IPS DF 6.9 (cell line): Measurements from ENCODE around the gene KLK15.

Source experiments
- DNase-seq: peaks from one replicate; pipeline ENCODE4 v3.0.0-alpha.2; 2013; ENCODE audit warnings: low read depth, low spot score
- H3K27ac ChIP-seq: one replicate; pipeline ENCODE4 v1.5.1; 2013; ENCODE audit warnings: low read length, control low read depth
- H3K27me3 ChIP-seq: 2 replicates; pipeline ENCODE4 v1.6.1; 2013; ENCODE audit warnings: mild to moderate bottlenecking, low read length; ENCODE audit not compliant: control insufficient read depth, insufficient read depth
- H3K36me3 ChIP-seq: 2 replicates; pipeline ENCODE4 v1.6.1; 2013; ENCODE audit warnings: low read length; ENCODE audit not compliant: control insufficient read depth, insufficient read depth
- H3K4me1 ChIP-seq: 2 replicates; pipeline ENCODE4 v1.6.1; 2013; ENCODE audit warnings: low read length; ENCODE audit not compliant: control insufficient read depth, insufficient read depth
- H3K4me3 ChIP-seq: 2 replicates; pipeline ENCODE4 v1.5.1; 2013; ENCODE audit warnings: mild to moderate bottlenecking, low read length
- H3K9me3 ChIP-seq: 2 replicates; pipeline ENCODE4 v1.6.1; 2013; ENCODE audit warnings: low read length, inconsistent platforms; ENCODE audit not compliant: control insufficient read depth, insufficient read depth
- WGBS: extraction: QIAGEN DNeasy Blood & Tissue Kit; methylation state at CpG from one replicate; pipeline ENCODE4 v1.1.7; 2013; ENCODE audit warnings: mixed read lengths, missing lambda C conversion rate; ENCODE audit not compliant: insufficient read length, insufficient coverage; 5-methylcytosine and 5-hydroxymethylcytosine counted together

KLK15 gene

DNA sequence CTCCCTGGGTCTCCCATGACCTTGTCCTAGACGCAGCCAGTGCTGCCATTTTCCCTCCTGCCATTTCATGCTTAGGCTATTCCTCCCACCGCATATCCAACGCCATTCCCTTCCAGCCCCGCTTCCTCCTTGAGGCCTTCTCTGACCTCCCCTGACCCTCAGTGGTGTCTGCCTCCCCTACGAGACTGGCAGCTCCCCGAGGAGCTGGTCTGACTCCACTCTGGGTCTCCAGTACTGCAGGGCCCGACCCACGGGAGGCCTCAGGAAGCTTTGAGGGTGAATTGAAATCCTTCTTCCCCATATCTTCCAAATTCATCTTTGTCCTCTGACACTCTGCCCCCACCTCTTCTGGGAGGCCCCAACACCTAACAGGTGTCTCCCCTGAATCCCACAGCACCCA lies 708 bp downstream of the KLK15 start:
- no peaks in the 10 kb centered on the region for H3K9me3 ChIP-seq
- no peak for DNase-seq
- peaks cover 2% of the 10 kb centered on the region for H3K4me1 ChIP-seq
- no peaks in the 10 kb centered on the region for H3K27me3 ChIP-seq
- no peak overlapping the region for H3K4me3 ChIP-seq
- no peaks in the 10 kb centered on the region for H3K36me3 ChIP-seq
- H3K27ac ChIP-seq: no peak overlapping the region
- no CpG with 5 or more reads among the region's 8 CpGs for WGBS

- WGBS: no CpG with 5 or more reads among the region's 7 CpGs
- H3K27ac ChIP-seq: no peak overlapping the region
Observed at GRCh38 chr19:50831026-50831396, 2.4 kb downstream of the KLK15 start.

GRCh38 chr19:50830266-50831025 lies 2.9 kb downstream of the KLK15 start:
- Histone ChIP-seq H3K27ac (no peak overlapping the region), H3K27me3 (no peaks in the 10 kb centered on the region), H3K9me3 (no peaks in the 10 kb centered on the region), H3K4me1 (no peaks in the 10 kb centered on the region), H3K36me3 (no peaks in the 10 kb centered on the region), H3K4me3 (no peak overlapping the region)
- no CpG with 5 or more reads among the region's 17 CpGs for WGBS
- no peak for DNase-seq

More at GRCh38 chr19:50831026-50831396, 2.4 kb downstream of the KLK15 start:
- H3K9me3 ChIP-seq: no peaks in the 10 kb centered on the region
- H3K36me3 ChIP-seq: no peaks in the 10 kb centered on the region
- no peaks in the 10 kb centered on the region for H3K4me1 ChIP-seq
- H3K4me3 ChIP-seq: no peak overlapping the region
- H3K27me3 ChIP-seq: no peaks in the 10 kb centered on the region
- DNase-seq: no peak

GRCh38 chr19:50829801-50830200 lies 3.6 kb downstream of the KLK15 start:
- Histone ChIP-seq H3K27ac (no peak overlapping the region), H3K4me3 (no peak overlapping the region), H3K9me3 (no peaks in the 10 kb centered on the region), H3K4me1 (no peaks in the 10 kb centered on the region), H3K27me3 (no peaks in the 10 kb centered on the region), H3K36me3 (no peaks in the 10 kb centered on the region)
- WGBS: no CpG with 5 or more reads among the region's 5 CpGs
- DNase-seq: no peak

DNA sequence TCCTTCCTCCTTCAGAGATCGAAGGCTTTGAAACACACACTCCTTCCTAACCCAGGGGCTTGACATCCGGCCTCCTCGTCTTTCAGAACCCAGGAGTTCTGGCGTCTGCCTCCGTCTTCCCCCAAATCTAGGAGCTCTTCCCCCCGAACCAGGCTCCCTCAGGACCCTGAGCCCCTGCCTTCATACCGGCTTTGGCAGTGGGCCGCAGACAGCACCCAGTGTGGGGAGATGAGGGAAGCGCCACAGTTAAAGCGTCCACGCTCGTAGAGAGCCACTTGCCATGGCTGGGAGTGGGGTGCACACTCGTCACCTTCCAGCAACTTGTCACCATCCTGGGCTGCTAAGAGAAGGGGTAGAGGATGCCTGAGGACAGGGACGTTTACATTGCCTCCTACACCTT lies 5.9 kb downstream of the KLK15 start:
- no peaks in the 10 kb centered on the region for H3K36me3 ChIP-seq
- DNase-seq: no peak
- H3K9me3 ChIP-seq: no peaks in the 10 kb centered on the region
- no peak overlapping the region for H3K27ac ChIP-seq
- H3K27me3 ChIP-seq: no peaks in the 10 kb centered on the region
- no peaks in the 10 kb centered on the region for H3K4me1 ChIP-seq
- WGBS: no CpG with 5 or more reads among the region's 14 CpGs
- H3K4me3 ChIP-seq: no peak overlapping the region

- no peak overlapping the region for H3K4me3 ChIP-seq
- no CpG with 5 or more reads among the region's 43 CpGs for WGBS
Observed at GRCh38 chr19:50826492-50827240, 6.7 kb downstream of the KLK15 start.

DNA sequence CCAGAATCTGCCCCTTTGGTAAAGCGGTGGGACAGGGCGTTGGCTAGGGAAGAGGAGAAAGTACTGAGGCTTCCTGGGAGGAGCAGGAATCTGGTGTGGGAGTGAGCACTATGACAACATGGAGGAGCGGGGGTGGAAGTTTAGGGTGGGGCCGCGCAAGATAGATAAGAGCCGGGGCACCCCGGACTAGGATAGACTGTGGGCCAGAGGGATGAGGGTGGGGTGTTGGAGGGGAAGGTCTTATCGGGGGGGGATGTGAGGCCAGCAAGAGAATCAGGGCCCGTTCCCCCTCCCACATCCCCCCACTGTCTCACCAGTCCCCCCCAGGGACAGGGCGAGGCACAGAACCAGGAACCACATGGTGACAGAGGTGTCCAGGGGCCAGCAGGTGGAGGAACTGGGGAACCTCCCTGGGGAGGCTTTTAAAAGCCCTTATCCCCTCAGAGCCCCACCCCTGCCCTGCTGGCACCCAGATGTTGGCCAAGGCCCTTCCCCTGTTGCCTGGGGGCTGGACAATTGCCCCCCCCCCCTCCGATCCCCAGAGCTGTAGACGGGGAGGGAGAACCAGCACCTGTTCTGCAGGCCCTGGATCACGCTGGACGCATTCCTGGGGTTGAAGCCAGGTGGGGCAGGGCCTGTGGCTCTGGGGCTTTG lies 9.9 kb downstream of the KLK15 start, which contains the start of gene KLK1:
TSS of gene KLK1 (minus strand) at position 399 of the 654 bp plus-strand sequence. CDS start at position 360, 39 bp downstream.
- no peaks in the 10 kb centered on the region for H3K36me3 ChIP-seq
- H3K4me1 ChIP-seq: peaks cover 4% of the 10 kb centered on the region; the same call in 1 of the 2 replicates
- no peak within 1 kb of the TSS for H3K4me3 ChIP-seq
- no peak within 1 kb of the TSS for H3K27ac ChIP-seq
- H3K9me3 ChIP-seq: no peaks in the 10 kb centered on the region
- DNase-seq: no peak
- no peaks in the 10 kb centered on the region for H3K27me3 ChIP-seq
- WGBS: no CpG with 5 or more reads among the region's 14 CpGs

More at GRCh38 chr19:50826492-50827240, 6.7 kb downstream of the KLK15 start:
- no peak for DNase-seq
- H3K27ac ChIP-seq: no peak overlapping the region
- no peaks in the 10 kb centered on the region; the same call in 1 of the 2 replicates for H3K4me1 ChIP-seq
- no peaks in the 10 kb centered on the region for H3K27me3 ChIP-seq
- no peaks in the 10 kb centered on the region for H3K9me3 ChIP-seq
- no peaks in the 10 kb centered on the region for H3K36me3 ChIP-seq

DNA sequence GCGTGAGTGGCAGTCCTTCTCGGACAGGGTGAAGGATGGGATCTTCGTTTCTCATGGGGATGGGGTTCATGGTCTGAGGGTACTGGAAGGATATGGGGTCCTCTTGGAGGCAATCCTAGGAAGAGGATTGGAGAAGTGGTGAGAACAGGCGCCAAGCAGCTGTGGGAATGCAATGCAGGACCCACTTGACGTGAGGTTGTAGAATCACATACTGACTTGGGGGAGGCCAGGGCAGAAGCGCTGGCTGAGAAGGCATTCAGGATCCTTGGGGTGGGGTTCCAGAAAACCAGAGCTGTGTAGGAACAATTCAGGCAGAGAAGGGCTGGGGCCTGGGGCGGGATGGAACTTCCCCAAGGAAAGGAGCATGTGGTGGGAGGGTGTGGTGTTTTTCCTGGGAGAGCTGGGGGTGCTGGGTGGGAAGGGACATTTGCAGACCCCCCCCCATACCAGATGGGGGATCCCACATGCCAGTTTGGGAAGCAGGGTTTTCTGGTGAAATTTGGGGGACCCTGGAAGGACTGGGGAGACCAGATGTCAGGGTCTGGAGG lies 10.6 kb downstream of the KLK15 start:
- no peak for DNase-seq
- Histone ChIP-seq H3K27me3 (no peaks in the 10 kb centered on the region), H3K9me3 (no peaks in the 10 kb centered on the region), H3K36me3 (no peaks in the 10 kb centered on the region), H3K4me1 (peaks cover 4% of the 10 kb centered on the region; the same call in 1 of the 2 replicates), H3K4me3 (no peak overlapping the region), H3K27ac (no peak overlapping the region)
- WGBS: no CpG with 5 or more reads among the region's 7 CpGs

- DNase-seq: no peak
- H3K27me3 ChIP-seq: no peaks in the 10 kb centered on the region
- H3K36me3 ChIP-seq: no peaks in the 10 kb centered on the region
- peaks cover 4% of the 10 kb centered on the region; the same call in 1 of the 2 replicates for H3K4me1 ChIP-seq
- no peak overlapping the region for H3K4me3 ChIP-seq
- WGBS: no CpG with 5 or more reads among the region's 8 CpGs
- H3K9me3 ChIP-seq: no peaks in the 10 kb centered on the region
- H3K27ac ChIP-seq: no peak overlapping the region
Observed at GRCh38 chr19:50821622-50822021, 11.8 kb downstream of the KLK15 start.

GRCh38 chr19:50821248-50821612 lies 12.1 kb downstream of the KLK15 start:
- no peak overlapping the region for H3K27ac ChIP-seq
- no CpG with 5 or more reads among the region's 4 CpGs for WGBS
- DNase-seq: no peak
- no peak overlapping the region for H3K4me3 ChIP-seq
- no peaks in the 10 kb centered on the region for H3K9me3 ChIP-seq
- H3K4me1 ChIP-seq: peaks cover 4% of the 10 kb centered on the region; the same call in 1 of the 2 replicates
- no peaks in the 10 kb centered on the region for H3K27me3 ChIP-seq
- H3K36me3 ChIP-seq: no peaks in the 10 kb centered on the region
